ENCODE measurements around the gene TTC28.

TTC28 gene

DNA sequence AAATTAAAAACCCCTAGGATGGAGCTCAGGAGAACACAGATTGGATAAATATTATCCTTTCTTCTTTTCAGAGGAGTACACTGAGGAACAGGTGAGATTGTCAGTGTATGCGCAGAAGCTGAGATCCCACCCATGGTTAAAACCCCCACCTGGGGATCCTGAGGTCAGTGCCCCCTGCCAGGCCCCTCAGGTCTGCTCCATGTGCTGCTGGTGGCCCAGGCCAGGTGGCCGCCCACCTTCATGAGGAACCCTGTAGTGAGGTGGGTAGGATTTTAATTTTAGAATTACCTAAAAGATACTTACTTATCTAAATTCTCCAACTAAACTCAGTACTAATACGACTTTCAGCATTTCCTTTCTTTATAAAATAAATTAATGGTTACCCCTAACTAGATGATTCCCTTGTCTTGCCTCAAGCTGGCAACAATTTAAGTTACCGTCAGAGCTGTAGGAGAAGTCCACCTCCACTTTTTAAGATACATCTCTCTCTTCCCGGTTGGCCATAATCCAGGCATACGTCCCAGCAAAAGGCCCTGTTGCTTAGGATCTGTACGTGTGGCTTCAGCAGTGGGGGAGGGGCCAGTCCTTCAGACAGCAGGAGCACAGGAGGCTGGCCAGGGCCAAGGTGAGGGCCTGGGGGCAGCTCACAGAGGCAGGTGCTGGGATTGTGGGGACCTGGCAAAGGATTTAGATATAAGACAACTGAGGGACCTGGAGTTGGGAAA lies 699.1 kb downstream of the TTC28 start:
- no peak overlapping the region for H3K4me3 ChIP-seq (ENCODE audit: low read depth, low read length)
- TF ChIP-seq, protein P1, sequence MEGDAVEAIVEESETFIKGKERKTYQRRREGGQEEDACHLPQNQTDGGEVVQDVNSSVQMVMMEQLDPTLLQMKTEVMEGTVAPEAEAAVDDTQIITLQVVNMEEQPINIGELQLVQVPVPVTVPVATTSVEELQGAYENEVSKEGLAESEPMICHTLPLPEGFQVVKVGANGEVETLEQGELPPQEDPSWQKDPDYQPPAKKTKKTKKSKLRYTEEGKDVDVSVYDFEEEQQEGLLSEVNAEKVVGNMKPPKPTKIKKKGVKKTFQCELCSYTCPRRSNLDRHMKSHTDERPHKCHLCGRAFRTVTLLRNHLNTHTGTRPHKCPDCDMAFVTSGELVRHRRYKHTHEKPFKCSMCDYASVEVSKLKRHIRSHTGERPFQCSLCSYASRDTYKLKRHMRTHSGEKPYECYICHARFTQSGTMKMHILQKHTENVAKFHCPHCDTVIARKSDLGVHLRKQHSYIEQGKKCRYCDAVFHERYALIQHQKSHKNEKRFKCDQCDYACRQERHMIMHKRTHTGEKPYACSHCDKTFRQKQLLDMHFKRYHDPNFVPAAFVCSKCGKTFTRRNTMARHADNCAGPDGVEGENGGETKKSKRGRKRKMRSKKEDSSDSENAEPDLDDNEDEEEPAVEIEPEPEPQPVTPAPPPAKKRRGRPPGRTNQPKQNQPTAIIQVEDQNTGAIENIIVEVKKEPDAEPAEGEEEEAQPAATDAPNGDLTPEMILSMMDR (IDR thresholded peaks at IDR 0.05; ENCODE audit: control insufficient read depth, extremely low read depth, insufficient read depth), result no peak
- peak; percentile 41 for DNase-seq (ENCODE audit: low read depth)

DNA sequence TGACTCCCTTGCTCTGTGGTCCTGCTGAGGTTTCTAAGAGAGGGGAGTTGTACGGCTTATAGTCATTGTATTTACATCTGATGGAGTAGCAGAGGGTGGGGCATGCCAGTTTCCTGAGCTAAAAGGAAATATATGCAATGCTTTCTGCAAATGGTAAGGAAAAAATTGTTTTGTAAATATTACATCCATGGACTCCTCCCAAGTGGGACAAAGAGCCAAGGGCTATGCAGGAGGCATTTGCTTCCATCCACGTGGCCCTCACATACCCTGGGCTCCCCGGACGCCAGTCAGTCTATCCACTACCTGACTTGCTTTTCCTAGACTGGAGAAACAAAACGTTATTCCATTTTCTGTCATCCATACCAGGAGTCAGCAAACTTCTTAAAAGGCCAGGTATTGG lies 700.8 kb downstream of the TTC28 start:
- DNase-seq (ENCODE audit: low read depth), result no peak
- TF ChIP-seq, protein P1 (IDR thresholded peaks at IDR 0.05; ENCODE audit: control insufficient read depth, extremely low read depth, insufficient read depth), result no peak
- H3K4me3 ChIP-seq (ENCODE audit: low read depth, low read length), result no peak overlapping the region

DNA sequence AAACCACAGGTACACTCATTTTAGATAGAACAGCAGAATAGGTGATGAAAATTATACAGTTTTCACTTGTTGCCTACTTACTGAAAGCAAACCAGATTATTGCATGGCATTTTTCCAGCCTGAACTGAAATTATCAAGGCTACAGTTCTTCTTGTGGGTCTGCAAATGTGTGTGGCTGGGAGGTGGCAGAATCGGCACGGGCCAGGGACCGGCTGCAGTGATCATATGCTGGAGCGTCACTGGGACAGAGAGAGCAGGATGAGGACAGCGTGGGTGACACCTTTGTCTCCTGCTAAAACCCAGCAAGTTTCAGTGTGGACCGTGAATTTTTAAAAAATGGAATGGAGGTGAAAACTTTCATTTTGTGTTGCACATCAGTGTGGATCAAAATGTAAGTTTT lies 701.3 kb downstream of the TTC28 start:
- H3K4me3 ChIP-seq (ENCODE audit: low read depth, low read length), result no peak overlapping the region
- TF ChIP-seq, protein P1 (IDR thresholded peaks at IDR 0.05; ENCODE audit: control insufficient read depth, extremely low read depth, insufficient read depth), result no peak
- DNase-seq (ENCODE audit: low read depth), result no peak

DNA sequence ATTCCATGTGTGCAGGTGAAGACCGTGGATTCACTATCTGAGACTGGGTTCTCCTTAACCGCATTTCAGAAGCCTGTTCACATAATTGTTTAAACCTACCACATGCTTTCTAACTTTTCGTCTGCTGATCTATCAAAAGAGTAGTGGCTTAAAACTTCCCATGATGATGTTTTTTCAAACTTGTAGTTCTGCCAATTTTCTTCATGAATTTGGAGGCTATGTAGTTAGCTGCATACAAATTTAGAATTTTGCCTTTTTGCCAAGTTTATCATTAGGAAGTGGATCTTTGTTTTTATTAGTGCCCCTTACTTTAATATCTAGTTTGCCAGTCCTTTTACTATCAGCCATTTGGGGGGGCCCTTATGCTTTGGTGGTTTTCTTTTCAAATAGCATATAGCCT lies 703.1 kb downstream of the TTC28 start:
- DNase-seq (ENCODE audit: low read depth), result no peak
- H3K4me3 ChIP-seq (ENCODE audit: low read depth, low read length), result no peak overlapping the region
- TF ChIP-seq, protein P1 (IDR thresholded peaks at IDR 0.05; ENCODE audit: control insufficient read depth, extremely low read depth, insufficient read depth), result no peak

DNA sequence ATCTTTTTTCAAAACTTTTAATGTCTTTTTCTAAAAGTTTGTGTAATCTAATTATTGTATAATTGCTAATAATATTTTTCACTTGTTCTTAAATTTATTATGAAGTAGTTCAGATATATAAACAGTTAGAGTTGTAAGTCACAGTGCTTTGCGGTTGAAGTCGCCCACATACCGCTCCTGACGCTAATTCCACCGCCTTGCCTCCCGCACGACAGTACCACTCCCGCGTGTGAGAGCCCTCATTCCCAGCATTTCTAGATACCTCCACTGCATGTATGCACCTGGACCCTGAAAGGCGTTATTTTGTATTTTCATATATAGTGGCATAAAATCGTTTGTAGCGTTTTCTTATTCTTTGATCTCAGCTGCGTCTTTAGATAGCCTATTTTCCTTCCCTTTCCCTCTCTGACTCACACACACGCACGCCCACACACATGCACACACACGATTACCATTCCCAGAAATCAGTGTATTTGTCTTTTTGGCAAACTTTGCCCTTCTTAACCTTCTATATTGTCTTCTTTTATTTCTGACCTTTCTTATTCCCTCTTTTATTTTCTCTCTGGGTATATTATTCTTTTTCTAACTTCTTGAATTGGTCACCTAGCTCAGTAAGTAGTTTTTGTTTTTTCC lies 704.1 kb downstream of the TTC28 start:
- TF ChIP-seq, protein P1 (IDR thresholded peaks at IDR 0.05; ENCODE audit: control insufficient read depth, extremely low read depth, insufficient read depth), result no peak
- no peak for DNase-seq (ENCODE audit: low read depth)
- no peak overlapping the region for H3K4me3 ChIP-seq (ENCODE audit: low read depth, low read length)

DNA sequence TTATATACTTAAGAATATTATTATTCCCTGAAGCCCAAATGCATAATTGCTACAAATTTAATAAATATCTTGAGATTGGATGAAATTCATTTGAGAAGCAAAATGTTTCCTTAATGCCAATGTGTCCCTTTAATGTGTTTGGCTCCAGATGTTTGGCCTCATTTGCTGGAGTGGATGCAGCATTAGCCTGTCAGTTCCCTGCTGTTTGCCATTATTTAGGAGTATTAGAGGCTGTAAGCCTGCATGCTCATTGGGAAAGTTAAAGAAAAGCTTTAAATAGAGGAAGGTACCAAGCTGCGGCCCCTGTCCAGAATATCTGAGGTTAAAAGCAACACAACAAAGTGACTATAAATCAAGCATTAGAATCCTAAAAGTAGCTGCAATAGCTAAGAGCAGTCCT lies 705.8 kb downstream of the TTC28 start:
- H3K4me3 ChIP-seq (ENCODE audit: low read depth, low read length), result no peak overlapping the region
- TF ChIP-seq, protein P1 (IDR thresholded peaks at IDR 0.05; ENCODE audit: control insufficient read depth, extremely low read depth, insufficient read depth), result no peak
- no peak for DNase-seq (ENCODE audit: low read depth)

All from LNCaP clone FGC (cell line).